Esophagus squamous epithelium (tissue), 5 donors: Measurements from ENCODE around the gene CCDC136. TPM values are rescaled to one million over a fixed set of nuclear protein-coding genes. Genes with fewer than 3 reads are reported as not detected.

Experiments used
- DNase-seq: peaks from one replicate; lab custom pipeline; 2025; lab: John Stamatoyannopoulos, UW
- H3K27ac ChIP-seq, 4 donors: fragments of 200-600 bp; sonication (generic); one replicate each; pipeline ENCODE4 v1.5.1; 2016 to 2019; ENCODE audit warnings: mild to moderate bottlenecking in 1 of 4
- H3K27me3 ChIP-seq, 4 donors: fragments of 200-600 bp; sonication (generic); 1 replicate in 3 of 4; 2 replicates in 1 of 4; pipeline versions ENCODE4 v1.5.1 to v1.6.0; 2017 to 2021; ENCODE audit warnings: antibody characterized with exemption in 1 of 4
- H3K36me3 ChIP-seq, 3 donors: fragments of 200-600 bp; sonication (generic); one replicate each; pipeline ENCODE4 v1.5.1; 2016 to 2019
- H3K4me1 ChIP-seq, 3 donors: fragments of 200-600 bp; sonication (generic); one replicate each; pipeline ENCODE4 v1.5.1; 2017 to 2019
- H3K4me3 ChIP-seq, 4 donors: fragments of 200-600 bp; sonication (generic); 1 replicate in 3 of 4; 2 replicates in 1 of 4; pipeline ENCODE4 v1.5.1; 2016 to 2019; ENCODE audit warnings: mild to moderate bottlenecking in 2 of 4, moderate library complexity in 1 of 4
- H3K9me3 ChIP-seq, 3 donors: fragments of 200-600 bp; sonication (generic); one replicate each; pipeline ENCODE4 v1.5.1; 2016 to 2019
- CTCF ChIP-seq, 6 experiments: fragments of 450-650 bp in 4 of 6; fragments of 200-600 bp in 2 of 6; sonication (generic) in 2 of 6; IDR thresholded peaks; one replicate each; pipeline ENCODE4 v1.5.1; 2016 to 2019; ENCODE audit warnings: antibody characterized with exemption in 6 of 6, mild to moderate bottlenecking in 4 of 6, moderate library complexity in 4 of 6
- POLR2A ChIP-seq, 4 donors: fragments of 450-650 bp; IDR thresholded peaks; one replicate each; pipeline ENCODE4 v1.6.1; 2017; ENCODE audit warnings: antibody characterized with exemption in 4 of 4, mild to moderate bottlenecking in 4 of 4, moderate library complexity in 3 of 4
- WGBS, 2 donors: methylation state at CpG; one replicate each; pipeline ENCODE4 v1.1.5; 2018; 5-methylcytosine and 5-hydroxymethylcytosine counted together
- intact Hi-C: fragments of 100-400 bp; cut with DNase I; formaldehyde crosslinking; loops from one replicate; pipeline ENCODE4 v1.15.0; 2022
- total RNA-seq, 4 donors: library from RNA; depleted of rRNA; stranded (reverse); fragments of >200 nt; gene quantifications; one replicate each; pipeline ENCODE4 v1.1.0, GENCODE V29; 2016
- donor health status: DM: yes; HTN: yes; CAD: no.

The CCDC136 gene
- total RNA-seq, 4 donors from 2014 or later: 0.09 to 5.1 (median 2.2) TPM

GRCh38 chr7:128836729-128837348 lies 45.1 kb downstream of the CCDC136 start:
- Histone ChIP-seq H3K4me3 (no peak overlapping the region), H3K36me3 (peaks cover 0 to 39% (median 0%) of the 10 kb centered on the region in 3 donors), H3K9me3 (no peaks in the 10 kb centered on the region), H3K27me3 (peaks cover 0 to 21% (median 0%) of the 10 kb centered on the region in 4 donors), H3K27ac (peak overlapping the region in 3 of 4 donors; percentile 61 to 79 (median 68)), H3K4me1 (peaks cover 8 to 58% (median 24%) of the 10 kb centered on the region in 3 donors)
- 62 to 100% methylated on average over 2 to 5 of the region's 14 CpGs for WGBS, 2 donors
- TF ChIP-seq POLR2A (IDR thresholded peaks at IDR 0.05) (no peak), CTCF (IDR thresholded peaks at IDR 0.05) (no peak)
- DNase-seq: no peak
- intact Hi-C loops: no loop called here

GRCh38 chr7:128837521-128837921 lies 45.8 kb downstream of the CCDC136 start:
- DNase-seq: no peak
- H3K4me1 ChIP-seq: peaks cover 4 to 56% (median 17%) of the 10 kb centered on the region in 3 donors
- 90% methylated on average over 2 to 10 of the region's 16 CpGs for WGBS, 2 donors

GRCh38 chr7:128838109-128838779 lies 46.5 kb downstream of the CCDC136 start:
- Histone ChIP-seq H3K4me3 (no peak overlapping the region), H3K9me3 (no peaks in the 10 kb centered on the region), H3K27me3 (peaks cover 0 to 7% (median 0%) of the 10 kb centered on the region in 4 donors), H3K36me3 (peaks cover 0 to 48% (median 0%) of the 10 kb centered on the region in 3 donors), H3K4me1 (peaks cover 0 to 49% (median 10%) of the 10 kb centered on the region in 3 donors), H3K27ac (peak overlapping the region in 1 of 4 donors; percentile 39)
- WGBS, 2 donors: 92% methylated on average over 6 to 7 of the region's 22 CpGs
- no peak for TF ChIP-seq POLR2A (IDR thresholded peaks at IDR 0.05)
- no peak for DNase-seq
- intact Hi-C loops: no loop called here

More at GRCh38 chr7:128837521-128837921, 45.8 kb downstream of the CCDC136 start:
- Histone ChIP-seq H3K27me3 (peaks cover 0 to 14% (median 0%) of the 10 kb centered on the region in 4 donors), H3K9me3 (no peaks in the 10 kb centered on the region), H3K27ac (peak overlapping the region in 1 of 4 donors; percentile 79), H3K36me3 (peaks cover 0 to 41% (median 0%) of the 10 kb centered on the region in 3 donors), H3K4me3 (no peak overlapping the region)
- intact Hi-C loops: no loop called here
- no peak for TF ChIP-seq POLR2A (IDR thresholded peaks at IDR 0.05)
- TF ChIP-seq CTCF (IDR thresholded peaks at IDR 0.05): no peak

GRCh38 chr7:128838981-128839731 lies 47.4 kb downstream of the CCDC136 start:
- TF ChIP-seq CTCF (IDR thresholded peaks at IDR 0.05): no peak
- WGBS, 2 donors: 86% methylated on average over 4 to 9 of the region's 17 CpGs
- H3K9me3 ChIP-seq: no peaks in the 10 kb centered on the region
- DNase-seq: no peak
- peaks cover 0 to 58% (median 0%) of the 10 kb centered on the region in 3 donors for H3K36me3 ChIP-seq
- H3K4me1 ChIP-seq: peaks cover 0 to 40% (median under 1%) of the 10 kb centered on the region in 3 donors
- peaks cover 0 to under 1% (median 0%) of the 10 kb centered on the region in 4 donors for H3K27me3 ChIP-seq
- H3K27ac ChIP-seq: peak overlapping the region in 1 of 4 donors; percentile 39
- intact Hi-C loops: no loop called here
- H3K4me3 ChIP-seq: no peak overlapping the region

- DNase-seq: no peak
Measured at GRCh38 chr7:128839751-128840177, 48.0 kb downstream of the CCDC136 start.

More at GRCh38 chr7:128839751-128840177, 48.0 kb downstream of the CCDC136 start:
- Histone ChIP-seq H3K4me3 (no peak overlapping the region), H3K9me3 (no peaks in the 10 kb centered on the region), H3K27me3 (no peaks in the 10 kb centered on the region), H3K36me3 (peaks cover 0 to 64% (median 0%) of the 10 kb centered on the region in 3 donors), H3K4me1 (peaks cover 0 to 33% (median 0%) of the 10 kb centered on the region in 3 donors), H3K27ac (no peak overlapping the region)
- TF ChIP-seq POLR2A (IDR thresholded peaks at IDR 0.05): no peak
- no peak for TF ChIP-seq CTCF (IDR thresholded peaks at IDR 0.05)
- intact Hi-C loops: no loop called here
- WGBS, 2 donors: 50 to 67% methylated on average over 1 to 2 of the region's 13 CpGs
